Kidney glomerular epithelial cell (primary cell): ENCODE results near the gene SLC2A4RG.
"Not testable (repeated sequence)": the region's sequence is repeated elsewhere in the genome, so short reads cannot be mapped to it uniquely, and the experiment has no call there.

ENCODE experiments used
- DNase-seq: peaks from one replicate; lab custom pipeline; 2025; lab: John Stamatoyannopoulos, UW

SLC2A4RG gene

DNA sequence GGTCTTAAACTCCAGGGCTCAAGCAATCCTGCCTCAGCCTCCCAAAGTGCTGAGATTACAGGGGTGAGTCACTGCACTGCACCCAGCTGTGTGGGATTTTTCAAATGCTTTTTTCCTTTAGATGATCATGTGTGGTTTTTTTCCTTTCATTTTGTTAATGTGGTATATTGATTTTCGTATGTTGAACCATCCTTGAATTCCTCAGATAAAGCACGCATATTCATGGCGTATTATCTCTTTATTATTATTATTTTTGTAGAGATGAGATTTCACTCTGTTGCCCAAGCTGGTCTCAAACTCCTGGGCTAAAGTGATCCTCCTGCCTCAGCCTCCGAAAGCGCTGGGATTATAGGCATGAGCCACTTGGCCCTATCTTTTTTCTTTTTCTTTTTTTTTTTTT, 24.7 kb upstream of the SLC2A4RG start:
- no peak for DNase-seq

- no peak for DNase-seq
Measured at GRCh38 chr20:63718996-63719395, 20.6 kb upstream of the SLC2A4RG start.

- not testable (repeated sequence) for DNase-seq
Measured at GRCh38 chr20:63722967-63723622, 16.5 kb upstream of the SLC2A4RG start.

GRCh38 chr20:63730189-63730733, 9.3 kb upstream of the SLC2A4RG start:
- DNase-seq: not testable (repeated sequence)

DNA sequence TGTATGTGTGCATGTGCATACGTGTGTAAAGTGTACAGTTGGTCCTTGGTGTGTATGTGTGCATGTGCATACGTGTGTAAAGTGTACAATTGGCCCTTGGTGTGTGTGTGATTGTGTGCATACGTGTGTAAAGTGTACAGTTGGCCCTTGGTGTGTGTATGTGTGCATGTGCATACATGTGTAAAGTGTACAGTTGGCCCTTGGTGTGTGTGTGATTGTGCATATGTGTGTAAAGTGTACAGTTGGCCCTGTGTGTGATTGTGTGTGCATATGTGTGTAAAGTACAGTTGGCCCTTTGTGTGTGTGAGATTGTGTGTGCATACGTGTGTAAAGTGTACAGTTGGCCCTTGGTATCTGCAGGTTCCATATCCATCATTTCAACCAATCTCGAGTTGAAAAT, 8.2 kb upstream of the SLC2A4RG start:
- no peak for DNase-seq

GRCh38 chr20:63732118-63733095, 7.2 kb upstream of the SLC2A4RG start:
- no peak for DNase-seq

- DNase-seq: no peak
Measured at GRCh38 chr20:63733117-63733516, 6.5 kb upstream of the SLC2A4RG start.

DNA sequence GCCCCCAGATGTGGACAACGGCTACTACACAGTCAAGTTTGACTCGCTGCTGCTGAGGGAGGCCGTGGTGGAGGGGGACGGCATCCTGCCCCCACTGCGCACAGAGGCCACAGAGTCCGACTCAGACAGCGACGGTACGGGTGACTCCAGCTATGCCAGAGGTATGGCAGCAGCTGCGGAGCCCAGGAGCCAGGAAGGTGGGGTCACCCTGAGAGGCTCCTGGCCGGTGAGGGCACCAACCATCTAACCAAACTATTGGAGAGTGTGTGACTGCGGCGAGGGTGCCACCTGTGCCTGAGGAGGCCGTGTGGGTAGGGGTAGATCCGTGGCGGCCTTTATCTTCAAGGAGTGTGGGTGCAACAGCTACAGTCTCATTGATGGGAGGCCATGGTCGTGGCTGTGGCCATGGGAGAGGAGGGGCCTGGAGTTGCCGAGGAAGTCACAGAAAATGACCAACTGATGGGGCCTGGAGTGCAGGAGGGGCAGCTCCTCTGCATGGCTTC, 5.9 kb upstream of the SLC2A4RG start:
- no peak for DNase-seq

DNA sequence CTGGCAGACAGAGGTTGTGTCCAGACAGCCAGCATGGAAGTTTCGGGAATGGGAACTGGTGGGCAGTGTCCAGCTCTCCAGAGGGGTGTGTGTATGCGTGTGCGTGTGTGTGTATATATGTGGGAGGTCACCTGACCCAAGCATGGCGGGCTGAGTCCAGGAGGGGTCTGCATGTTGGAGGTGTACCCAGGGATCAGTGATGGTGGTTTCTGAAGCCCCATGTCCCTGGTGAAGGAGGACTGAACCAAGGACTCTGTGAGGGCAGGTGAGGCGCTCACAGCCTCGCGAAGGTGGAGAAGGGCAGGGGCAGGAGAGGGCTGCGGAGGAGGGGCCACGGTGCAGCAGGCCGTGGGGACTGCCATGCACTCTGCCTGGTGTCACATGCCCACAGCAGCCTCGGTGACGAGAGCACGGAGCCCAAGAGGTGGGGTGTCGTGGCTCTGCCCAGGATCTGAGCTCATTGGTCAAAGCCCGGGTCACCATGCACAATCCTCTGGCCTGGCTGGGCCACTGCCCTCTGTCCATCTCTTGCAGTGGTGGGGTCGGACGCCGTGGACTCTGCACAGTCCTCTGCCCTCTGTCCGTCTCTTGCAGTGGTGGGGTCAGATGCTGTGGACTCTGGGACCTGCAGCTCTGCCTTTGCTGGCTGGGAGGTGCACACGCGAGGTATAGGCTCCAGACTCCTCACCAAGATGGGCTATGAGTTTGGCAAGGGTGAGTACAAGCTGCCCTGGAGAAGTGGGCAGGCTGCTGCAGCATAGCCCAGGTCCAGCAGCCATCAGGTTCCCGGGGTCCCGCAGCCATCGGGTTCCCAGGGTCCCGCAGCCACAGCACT, 5.2 kb upstream of the SLC2A4RG start:
- DNase-seq: no peak

- DNase-seq: no peak
Measured at GRCh38 chr20:63734946-63735858, 4.4 kb upstream of the SLC2A4RG start.

DNA sequence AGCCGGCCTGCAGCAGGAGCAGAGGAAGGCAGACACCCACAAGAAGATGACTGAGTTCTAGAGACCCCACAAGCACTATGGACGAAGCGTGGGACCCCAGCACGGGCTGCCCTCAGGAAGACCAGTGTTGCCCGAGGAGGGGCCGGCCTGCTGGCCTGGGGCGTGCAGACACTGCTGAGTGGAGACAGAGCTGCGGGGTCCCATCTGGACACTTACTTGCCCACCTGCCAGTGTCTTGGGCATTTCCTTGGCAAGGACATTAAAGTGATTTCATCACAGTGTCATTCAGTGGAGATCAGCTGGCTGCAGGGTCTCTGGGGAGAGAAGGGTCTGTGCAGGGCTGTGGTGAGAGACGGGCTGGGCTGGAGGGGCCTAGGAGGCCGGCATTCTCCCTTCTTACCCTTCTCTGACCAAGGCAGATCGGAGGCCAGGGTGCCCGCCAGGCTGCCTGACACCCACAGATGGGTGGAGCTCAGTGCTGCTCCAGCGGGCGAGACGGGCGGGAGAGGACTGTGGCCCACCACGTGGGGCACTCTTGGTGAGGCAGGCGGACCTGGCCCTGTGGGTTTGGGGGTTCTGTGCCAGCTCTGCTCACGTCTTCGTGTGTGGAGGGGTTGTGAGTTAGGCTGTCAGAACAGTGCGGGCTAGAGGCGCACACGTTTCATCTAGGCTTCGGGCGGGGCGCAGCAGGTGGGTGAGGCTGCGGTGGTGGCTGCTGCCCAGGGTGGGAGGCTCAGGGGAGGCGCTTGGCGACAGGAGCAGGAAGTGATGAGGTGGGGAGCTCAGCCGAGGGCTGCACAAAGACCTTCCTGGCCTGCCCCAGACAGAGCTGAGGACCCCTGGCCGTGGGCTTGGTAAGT, 3.5 kb upstream of the SLC2A4RG start, which contains the start of gene LIME1:
TSS of gene LIME1 (plus strand) at position 806 of the 860 bp plus-strand sequence. CDS start 886 bp downstream, outside the sequence.
- no peak for DNase-seq

DNA sequence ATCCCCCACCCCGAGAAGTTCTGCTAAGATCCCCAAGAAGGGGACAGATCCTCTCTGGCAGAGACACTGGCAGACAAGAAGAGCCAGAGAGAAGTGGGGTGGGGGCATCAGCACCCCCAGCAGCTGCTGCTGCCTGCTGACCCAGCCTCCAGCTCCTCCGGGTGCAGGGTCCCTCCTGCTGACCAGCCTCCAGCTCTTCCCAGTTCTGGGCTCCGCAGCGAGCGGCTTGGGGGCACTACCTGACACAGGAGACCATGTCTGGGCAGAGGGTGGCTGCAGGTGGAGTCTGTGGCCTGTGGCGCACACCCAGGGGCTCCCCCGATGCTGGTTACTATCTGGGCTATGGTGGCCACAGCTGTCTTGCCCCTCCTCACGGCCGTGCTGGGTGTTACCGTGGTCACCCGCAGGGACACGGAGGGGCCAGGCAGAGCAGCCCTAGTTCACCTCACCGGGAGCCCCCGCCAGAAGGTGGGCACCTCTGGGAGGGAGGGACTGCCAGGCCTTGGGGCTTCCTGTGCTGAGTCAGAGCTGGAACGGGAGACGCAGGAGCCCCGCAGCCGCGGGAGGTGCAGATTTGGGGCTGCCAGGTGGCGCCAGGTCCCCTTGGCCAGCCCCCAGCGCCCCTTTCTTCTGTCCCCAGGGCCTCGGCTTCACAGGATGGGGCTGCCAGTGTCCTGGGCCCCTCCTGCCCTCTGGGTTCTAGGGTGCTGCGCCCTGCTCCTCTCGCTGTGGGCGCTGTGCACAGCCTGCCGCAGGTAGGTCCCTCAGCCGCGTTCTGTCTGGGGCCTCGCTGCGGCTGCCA, 2.5 kb upstream of the SLC2A4RG start:
- DNase-seq: no peak

- no peak for DNase-seq
Measured at GRCh38 chr20:63737695-63737944, 2.0 kb upstream of the SLC2A4RG start.

GRCh38 chr20:63737945-63738686, 1.5 kb upstream of the SLC2A4RG start:
- no peak for DNase-seq

DNA sequence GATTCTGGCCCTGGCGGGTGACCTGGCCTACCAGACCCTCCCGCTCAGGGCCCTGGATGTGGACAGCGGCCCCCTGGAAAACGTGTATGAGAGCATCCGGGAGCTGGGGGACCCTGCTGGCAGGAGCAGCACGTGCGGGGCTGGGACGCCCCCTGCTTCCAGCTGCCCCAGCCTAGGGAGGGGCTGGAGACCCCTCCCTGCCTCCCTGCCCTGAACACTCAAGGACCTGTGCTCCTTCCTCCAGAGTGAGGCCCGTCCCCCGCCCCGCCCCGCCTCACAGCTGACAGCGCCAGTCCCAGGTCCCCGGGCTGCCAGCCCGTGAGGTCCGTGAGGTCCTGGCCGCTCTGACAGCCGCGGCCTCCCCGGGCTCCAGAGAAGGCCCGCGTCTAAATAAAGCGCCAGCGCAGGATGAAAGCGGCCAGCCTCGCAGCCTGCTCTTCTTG, 868 bp upstream of the SLC2A4RG start:
- DNase-seq: no peak

DNA sequence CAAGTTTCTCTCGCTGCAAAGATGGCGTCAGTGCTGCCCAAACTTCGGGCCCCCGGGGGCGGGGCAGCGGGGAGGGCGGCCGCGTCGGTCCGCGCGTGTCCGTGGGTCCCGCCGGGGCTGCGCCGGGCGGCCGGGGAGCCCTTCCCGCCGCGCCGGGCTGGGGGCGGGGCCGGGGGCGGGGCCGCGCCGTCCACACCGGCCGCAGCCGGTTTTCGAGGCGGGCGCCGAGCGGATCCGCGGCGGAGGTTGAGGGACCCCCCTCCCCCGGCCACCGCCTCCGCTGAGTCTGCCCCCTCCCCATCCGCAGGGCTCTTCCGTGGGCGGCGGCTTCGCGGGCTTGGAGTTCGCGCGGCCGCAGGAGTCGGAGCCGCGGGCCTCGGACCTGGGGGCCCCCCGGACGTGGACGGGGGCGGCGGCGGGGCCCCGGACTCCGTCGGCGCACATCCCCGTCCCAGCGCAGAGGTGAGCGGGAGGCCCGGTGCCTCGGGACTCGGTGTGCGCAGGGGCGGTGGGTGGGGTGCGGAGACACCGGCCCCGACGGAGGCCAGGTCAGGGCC, 572 bp downstream of the SLC2A4RG start:
- peak; percentile 1 for DNase-seq

- peak; percentile 81 for DNase-seq
Measured at GRCh38 chr20:63740627-63741353, 1.2 kb downstream of the SLC2A4RG start.
